GM12875 (cell line): Measurements from ENCODE around the gene TMEM179.
"Not testable (repeated sequence)": the region's sequence is repeated elsewhere in the genome, so short reads cannot be mapped to it uniquely, and the experiment has no call there.

Experiments
- H3K4me3 ChIP-seq: one replicate; pipeline ENCODE4 v1.5.1; 2011; ENCODE audit warnings: low read depth, low read length, control low read depth
- CTCF ChIP-seq: IDR thresholded peaks from 2 replicates; pipeline ENCODE4 v1.5.1; 2011; ENCODE audit warnings: low read depth, mild to moderate bottlenecking, control low read depth, inconsistent platforms, low read length, moderate library complexity, borderline replicate concordance; ENCODE audit not compliant: insufficient read depth

The TMEM179 gene

GRCh38 chr14:104580961-104581360 lies 23.6 kb downstream of the TMEM179 start:
- TF ChIP-seq CTCF: no peak
- H3K4me3 ChIP-seq: no peak overlapping the region

GRCh38 chr14:104579939-104580338 lies 24.6 kb downstream of the TMEM179 start:
- not testable (repeated sequence) for H3K4me3 ChIP-seq

- TF ChIP-seq CTCF: no peak
Observed at GRCh38 chr14:104579507-104579906, 25.1 kb downstream of the TMEM179 start, which contains the start of gene C14orf180. TSS of gene C14orf180 (plus strand) at chr14:104579764. CDS start at chr14:104586431, 6,667 bp downstream.

GRCh38 chr14:104578321-104578720 lies 26.3 kb downstream of the TMEM179 start:
- H3K4me3 ChIP-seq: no peak overlapping the region
- no peak for TF ChIP-seq CTCF

More at GRCh38 chr14:104579507-104579906, 25.1 kb downstream of the TMEM179 start, which contains the start of gene C14orf180:
- no peak within 1 kb of the TSS for H3K4me3 ChIP-seq

- no peak for TF ChIP-seq CTCF
- no peak overlapping the region for H3K4me3 ChIP-seq
Observed at GRCh38 chr14:104577847-104578301, 26.7 kb downstream of the TMEM179 start.

GRCh38 chr14:104577426-104577825 lies 27.1 kb downstream of the TMEM179 start:
- H3K4me3 ChIP-seq: no peak overlapping the region
- TF ChIP-seq CTCF: no peak

- TF ChIP-seq CTCF: no peak
- H3K4me3 ChIP-seq: no peak overlapping the region
Observed at GRCh38 chr14:104576970-104577332, 27.6 kb downstream of the TMEM179 start.

- no peak for TF ChIP-seq CTCF
- H3K4me3 ChIP-seq: no peak overlapping the region
Observed at GRCh38 chr14:104576232-104576969, 28.2 kb downstream of the TMEM179 start.
